ENCODE measurements around the gene NDUFC2.

The NDUFC2 gene

DNA sequence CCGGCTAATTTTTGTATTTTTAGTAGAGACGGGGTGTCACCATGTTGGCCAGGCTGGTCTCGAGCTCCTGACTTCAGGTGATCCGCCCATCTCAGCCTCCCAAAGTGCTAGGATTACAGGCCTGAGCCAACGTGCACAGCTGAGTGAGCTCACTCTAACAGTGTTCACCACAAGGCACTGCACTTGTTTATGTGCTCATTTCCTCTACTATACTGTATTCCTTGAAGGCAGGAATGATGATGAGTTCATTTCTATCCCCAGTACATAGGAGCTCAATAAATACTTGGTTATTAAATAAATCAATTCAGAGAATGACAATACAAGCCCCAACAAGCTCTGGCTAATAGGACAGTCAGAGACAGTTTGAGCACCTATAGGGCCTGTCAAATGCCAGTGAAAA lies 30.7 kb upstream of the NDUFC2 start:
- peaks cover 13% of the 10 kb centered on the region; the same call in 1 of the 2 replicates for H3K36me3 ChIP-seq
- no peak for DNase-seq
- no peak overlapping the region for H3K4me3 ChIP-seq (ENCODE audit: low read depth, low read length)
- TF ChIP-seq, protein P1, sequence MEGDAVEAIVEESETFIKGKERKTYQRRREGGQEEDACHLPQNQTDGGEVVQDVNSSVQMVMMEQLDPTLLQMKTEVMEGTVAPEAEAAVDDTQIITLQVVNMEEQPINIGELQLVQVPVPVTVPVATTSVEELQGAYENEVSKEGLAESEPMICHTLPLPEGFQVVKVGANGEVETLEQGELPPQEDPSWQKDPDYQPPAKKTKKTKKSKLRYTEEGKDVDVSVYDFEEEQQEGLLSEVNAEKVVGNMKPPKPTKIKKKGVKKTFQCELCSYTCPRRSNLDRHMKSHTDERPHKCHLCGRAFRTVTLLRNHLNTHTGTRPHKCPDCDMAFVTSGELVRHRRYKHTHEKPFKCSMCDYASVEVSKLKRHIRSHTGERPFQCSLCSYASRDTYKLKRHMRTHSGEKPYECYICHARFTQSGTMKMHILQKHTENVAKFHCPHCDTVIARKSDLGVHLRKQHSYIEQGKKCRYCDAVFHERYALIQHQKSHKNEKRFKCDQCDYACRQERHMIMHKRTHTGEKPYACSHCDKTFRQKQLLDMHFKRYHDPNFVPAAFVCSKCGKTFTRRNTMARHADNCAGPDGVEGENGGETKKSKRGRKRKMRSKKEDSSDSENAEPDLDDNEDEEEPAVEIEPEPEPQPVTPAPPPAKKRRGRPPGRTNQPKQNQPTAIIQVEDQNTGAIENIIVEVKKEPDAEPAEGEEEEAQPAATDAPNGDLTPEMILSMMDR (IDR thresholded peaks at IDR 0.05; ENCODE audit: low read depth, low read length), result no peak
- H3K27me3 ChIP-seq, result no peaks in the 10 kb centered on the region
- H3K4me1 ChIP-seq, result no peaks in the 10 kb centered on the region
- H3K9me3 ChIP-seq, result no peaks in the 10 kb centered on the region

DNA sequence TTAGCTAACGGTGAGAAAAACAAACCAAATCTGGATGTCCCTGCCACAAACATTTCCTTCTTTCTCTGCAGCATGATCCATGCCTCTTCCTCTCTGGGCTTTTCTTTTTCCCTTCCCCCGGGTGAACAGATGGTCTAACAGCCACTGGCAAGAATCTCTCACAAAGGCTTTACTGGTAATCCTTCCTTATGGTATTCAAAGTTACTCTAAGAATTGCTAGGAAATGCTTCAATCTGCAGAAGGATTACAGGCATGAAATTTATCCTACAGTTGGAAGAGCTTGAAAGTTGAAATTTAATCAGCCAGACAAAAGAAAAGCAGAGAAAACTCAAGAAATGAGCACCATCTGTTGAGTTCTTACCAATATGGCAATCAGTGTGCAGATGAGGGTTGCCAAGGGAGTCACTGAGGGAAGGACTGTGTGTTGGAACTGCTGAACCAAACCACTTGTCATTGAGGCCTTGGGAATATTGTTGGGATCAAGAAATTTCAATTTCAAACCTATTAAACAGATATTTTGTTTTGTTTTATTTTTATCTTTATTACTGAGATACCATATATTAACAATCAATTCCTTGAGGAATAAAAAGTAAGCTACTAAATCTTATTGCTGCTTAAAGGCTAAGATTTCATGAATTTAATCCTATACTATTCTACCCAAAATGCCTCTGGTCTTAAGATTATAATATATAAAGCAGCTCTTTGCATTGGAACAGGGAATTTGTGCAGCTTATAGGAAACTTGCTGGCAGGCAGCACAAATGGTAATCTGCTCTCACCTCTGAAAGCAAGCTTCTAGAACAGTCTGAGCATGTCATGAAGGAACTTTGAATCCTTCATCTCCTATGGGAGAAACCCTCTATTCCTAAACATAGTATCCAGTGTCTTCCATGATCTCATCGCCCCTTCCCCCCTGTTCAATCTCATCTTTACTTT lies 29.7 kb upstream of the NDUFC2 start:
- H3K27me3 ChIP-seq, result no peaks in the 10 kb centered on the region
- no peaks in the 10 kb centered on the region for H3K4me1 ChIP-seq
- TF ChIP-seq, protein P1 (IDR thresholded peaks at IDR 0.05; ENCODE audit: low read depth, low read length), result no peak
- H3K9me3 ChIP-seq, result no peaks in the 10 kb centered on the region
- no peak overlapping the region for H3K4me3 ChIP-seq (ENCODE audit: low read depth, low read length)
- DNase-seq, result no peak
- peaks cover 14% of the 10 kb centered on the region for H3K36me3 ChIP-seq

DNA sequence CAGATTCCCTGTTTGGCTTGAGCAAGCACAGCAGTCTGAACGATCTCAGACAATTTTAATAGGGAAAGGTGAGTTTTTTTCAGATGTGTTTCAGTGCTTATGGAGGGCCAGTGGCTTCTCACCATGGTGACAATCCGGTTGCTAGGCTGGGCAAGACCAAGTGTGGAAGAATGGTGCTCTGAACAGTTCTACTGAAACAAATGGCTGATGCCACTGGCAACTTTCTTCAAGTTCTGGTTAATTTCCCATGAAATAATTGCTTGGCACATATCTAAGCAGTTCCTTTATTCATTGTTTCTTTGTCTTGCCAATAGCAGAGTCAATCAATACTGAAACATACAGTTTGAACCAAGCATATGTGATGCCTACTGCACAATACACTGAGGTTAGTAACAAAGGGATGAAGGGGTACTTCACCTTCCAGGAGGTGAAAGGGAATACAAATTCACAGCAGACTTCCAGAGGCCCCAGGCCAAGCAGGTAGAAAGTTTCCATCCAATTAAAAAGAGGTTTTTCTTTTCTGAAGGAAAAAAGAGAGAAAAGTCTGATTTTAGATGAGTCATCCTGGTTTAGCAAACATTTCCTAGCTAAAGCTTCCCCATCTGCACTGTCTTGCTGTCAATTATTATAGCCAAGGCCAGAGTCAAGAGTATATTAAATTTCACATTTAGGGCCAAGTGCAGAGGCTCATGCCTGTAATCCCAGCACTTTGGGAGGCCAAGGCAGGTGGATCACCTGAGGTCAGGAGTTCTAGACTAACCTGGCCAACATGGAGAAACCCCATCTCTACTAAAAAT lies 21.2 kb upstream of the NDUFC2 start:
- Histone ChIP-seq H3K36me3 (peaks cover 30% of the 10 kb centered on the region), H3K4me3 (ENCODE audit: low read depth, low read length) (no peak overlapping the region), H3K27me3 (no peaks in the 10 kb centered on the region), H3K9me3 (no peaks in the 10 kb centered on the region; the same call in 1 of the 2 replicates), H3K4me1 (no peaks in the 10 kb centered on the region)
- TF ChIP-seq, protein P1 (IDR thresholded peaks at IDR 0.05; ENCODE audit: low read depth, low read length), result no peak
- no peak for DNase-seq

DNA sequence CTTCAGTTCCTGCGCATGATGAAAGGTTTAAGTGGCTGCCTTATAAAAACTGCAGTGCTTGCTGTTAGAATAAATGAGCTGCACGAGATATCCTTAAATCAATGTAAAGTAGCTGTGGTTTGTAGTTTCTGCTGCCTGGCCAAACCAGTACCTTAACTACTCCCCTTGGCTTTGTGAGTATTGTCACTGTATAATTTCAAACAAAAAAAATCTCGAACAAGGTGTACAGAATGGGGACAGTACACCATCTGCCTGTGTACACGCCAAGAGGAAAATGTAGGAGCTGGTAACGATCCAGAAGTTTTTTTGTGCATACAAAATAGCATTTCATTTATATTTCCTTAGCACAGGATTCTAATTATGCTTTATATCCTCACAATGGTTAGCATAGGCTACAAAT lies 20.6 kb upstream of the NDUFC2 start:
- Histone ChIP-seq H3K4me3 (ENCODE audit: low read depth, low read length) (no peak overlapping the region), H3K4me1 (no peaks in the 10 kb centered on the region), H3K9me3 (no peaks in the 10 kb centered on the region; the same call in 1 of the 2 replicates), H3K36me3 (peaks cover 30% of the 10 kb centered on the region), H3K27me3 (no peaks in the 10 kb centered on the region)
- no peak for DNase-seq
- TF ChIP-seq, protein P1 (IDR thresholded peaks at IDR 0.05; ENCODE audit: low read depth, low read length), result no peak

DNA sequence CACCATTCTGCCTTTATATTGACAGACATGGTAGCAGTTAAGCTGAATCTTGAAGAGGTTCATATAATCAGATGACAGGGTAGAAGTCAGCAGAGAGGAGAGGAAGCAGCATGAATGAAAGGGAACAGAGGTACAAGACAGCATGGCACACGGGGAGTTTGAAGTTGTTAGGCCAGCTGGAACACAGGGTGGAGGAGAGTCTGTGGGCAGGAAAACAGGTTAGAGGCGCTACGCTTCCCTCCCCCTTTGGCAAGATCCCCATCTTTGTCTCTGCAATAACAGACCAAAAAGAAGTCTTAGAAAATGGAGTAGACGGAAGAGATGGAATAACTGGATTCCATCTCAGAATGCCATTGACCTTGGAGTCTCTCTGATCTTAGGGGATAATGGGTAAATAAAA lies 20.0 kb upstream of the NDUFC2 start:
- DNase-seq, result no peak
- peaks cover 30% of the 10 kb centered on the region for H3K36me3 ChIP-seq
- no peaks in the 10 kb centered on the region for H3K27me3 ChIP-seq
- no peak overlapping the region for H3K4me3 ChIP-seq (ENCODE audit: low read depth, low read length)
- no peaks in the 10 kb centered on the region for H3K4me1 ChIP-seq
- no peaks in the 10 kb centered on the region; the same call in 1 of the 2 replicates for H3K9me3 ChIP-seq
- TF ChIP-seq, protein P1 (IDR thresholded peaks at IDR 0.05; ENCODE audit: low read depth, low read length), result no peak

Data from BE2C (cell line).